HL-60/S4 (cell line): ENCODE data around the gene ADAM22.

ENCODE experiments used
- in situ Hi-C: fragments of 300-500 bp; cut with MboI; formaldehyde crosslinking; loops from 2 replicates; pipeline ENCODE4 v1.14.3; 2022; ENCODE audit warnings: low sequenced_read_pairs

The ADAM22 gene

GRCh38 chr7:88104732-88105131 lies 170.7 kb downstream of the ADAM22 start:
- in situ Hi-C loops = no loop called here

GRCh38 chr7:88105231-88105630 lies 171.2 kb downstream of the ADAM22 start:
- in situ Hi-C loops = no loop called here

GRCh38 chr7:88106434-88106833 lies 172.4 kb downstream of the ADAM22 start:
- in situ Hi-C loops = no loop called here

- in situ Hi-C loops = no loop called here
Measured at GRCh38 chr7:88109612-88110011, 175.6 kb downstream of the ADAM22 start.

- in situ Hi-C loops = no loop called here
Measured at GRCh38 chr7:88111140-88111743, 177.2 kb downstream of the ADAM22 start.

- in situ Hi-C loops = no loop called here
Measured at GRCh38 chr7:88111954-88112471, 178.0 kb downstream of the ADAM22 start.

GRCh38 chr7:88115258-88115796 lies 181.3 kb downstream of the ADAM22 start:
- in situ Hi-C loops = no loop called here

GRCh38 chr7:88115816-88116215 lies 181.8 kb downstream of the ADAM22 start:
- in situ Hi-C loops = no loop called here

GRCh38 chr7:88116235-88116795 lies 182.3 kb downstream of the ADAM22 start:
- in situ Hi-C loops = no loop called here

- in situ Hi-C loops = no loop called here
Measured at GRCh38 chr7:88117325-88117724, 183.3 kb downstream of the ADAM22 start.

- in situ Hi-C loops = no loop called here
Measured at GRCh38 chr7:88121335-88121734, 187.3 kb downstream of the ADAM22 start.

GRCh38 chr7:88127637-88128290 lies 193.7 kb downstream of the ADAM22 start:
- in situ Hi-C loops = loop anchor here (25.0 kb wide), 1 partner anchor 340 kb away; no protein-coding TSS in a partner anchor

GRCh38 chr7:88132725-88133124 lies 198.7 kb downstream of the ADAM22 start:
- in situ Hi-C loops = loop anchor here (25.0 kb wide), 1 partner anchor 345 kb away; no protein-coding TSS in a partner anchor

GRCh38 chr7:88140947-88141346 lies 206.9 kb downstream of the ADAM22 start:
- in situ Hi-C loops = loop anchor here (25.0 kb wide), 1 partner anchor 354 kb away; no protein-coding TSS in a partner anchor

- in situ Hi-C loops = loop anchor here (25.0 kb wide), 1 partner anchor 354 kb away; no protein-coding TSS in a partner anchor
Measured at GRCh38 chr7:88141479-88141878, 207.4 kb downstream of the ADAM22 start.

GRCh38 chr7:88141953-88142352 lies 207.9 kb downstream of the ADAM22 start:
- in situ Hi-C loops = loop anchor here (25.0 kb wide), 1 partner anchor 355 kb away; no protein-coding TSS in a partner anchor

GRCh38 chr7:88146616-88147015 lies 212.6 kb downstream of the ADAM22 start:
- in situ Hi-C loops = loop anchor here (25.0 kb wide), 1 partner anchor 359 kb away; no protein-coding TSS in a partner anchor

- in situ Hi-C loops = loop anchor here (25.0 kb wide), 1 partner anchor 360 kb away; no protein-coding TSS in a partner anchor
Measured at GRCh38 chr7:88147341-88147740, 213.3 kb downstream of the ADAM22 start.

- in situ Hi-C loops = loop anchor here (25.0 kb wide), 1 partner anchor 361 kb away; no protein-coding TSS in a partner anchor
Measured at GRCh38 chr7:88147949-88148348, 213.9 kb downstream of the ADAM22 start.

- in situ Hi-C loops = no loop called here
Measured at GRCh38 chr7:88150033-88150432, 216.0 kb downstream of the ADAM22 start.

GRCh38 chr7:88151119-88151790 lies 217.2 kb downstream of the ADAM22 start:
- in situ Hi-C loops = no loop called here
